ENCODE measurements around the gene ANO8. TPM values are rescaled to one million over a fixed set of nuclear protein-coding genes. Genes with fewer than 3 reads are reported as not detected.

ANO8 gene
- total and polyA plus RNA-seq, 2 of the 13 experiments (the other 11 are each of a cell fraction or from before 2014, with no cell fraction given), result 1.8 to 3.5 TPM

DNA sequence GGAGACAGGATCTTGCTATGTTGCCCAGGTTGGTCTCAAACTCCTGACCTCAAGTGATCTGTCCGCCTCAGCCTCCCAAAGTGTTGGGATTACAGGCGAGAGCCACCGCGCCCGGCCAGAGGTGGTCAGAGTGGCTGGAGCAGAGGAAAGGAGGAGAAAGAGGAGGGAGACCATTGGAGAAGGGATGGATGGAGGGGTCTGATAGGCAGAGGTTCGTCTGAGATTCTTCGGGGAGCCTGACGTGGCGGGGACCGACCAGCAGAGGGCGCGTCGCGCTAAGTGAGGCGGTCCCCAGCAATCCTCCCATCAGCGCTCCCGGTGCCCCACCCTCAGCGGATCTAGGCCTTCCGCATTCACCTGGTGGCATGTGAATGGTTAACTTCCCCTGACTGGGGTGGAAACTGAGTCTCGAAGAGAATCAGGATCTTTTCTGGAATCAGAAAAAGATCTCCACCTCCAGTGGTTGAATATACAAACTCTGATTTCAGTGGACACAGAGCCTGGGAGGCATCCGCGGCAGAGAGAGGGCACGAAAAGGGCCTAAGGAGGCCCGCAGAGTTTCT is 11.5 kb upstream of the ANO8 start (continued):
- TF ChIP-seq, protein P1, sequence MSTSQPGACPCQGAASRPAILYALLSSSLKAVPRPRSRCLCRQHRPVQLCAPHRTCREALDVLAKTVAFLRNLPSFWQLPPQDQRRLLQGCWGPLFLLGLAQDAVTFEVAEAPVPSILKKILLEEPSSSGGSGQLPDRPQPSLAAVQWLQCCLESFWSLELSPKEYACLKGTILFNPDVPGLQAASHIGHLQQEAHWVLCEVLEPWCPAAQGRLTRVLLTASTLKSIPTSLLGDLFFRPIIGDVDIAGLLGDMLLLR (CRISPR knock-in tag; IDR thresholded peaks at IDR 0.05), result no peak
- TF ChIP-seq, protein P2, sequence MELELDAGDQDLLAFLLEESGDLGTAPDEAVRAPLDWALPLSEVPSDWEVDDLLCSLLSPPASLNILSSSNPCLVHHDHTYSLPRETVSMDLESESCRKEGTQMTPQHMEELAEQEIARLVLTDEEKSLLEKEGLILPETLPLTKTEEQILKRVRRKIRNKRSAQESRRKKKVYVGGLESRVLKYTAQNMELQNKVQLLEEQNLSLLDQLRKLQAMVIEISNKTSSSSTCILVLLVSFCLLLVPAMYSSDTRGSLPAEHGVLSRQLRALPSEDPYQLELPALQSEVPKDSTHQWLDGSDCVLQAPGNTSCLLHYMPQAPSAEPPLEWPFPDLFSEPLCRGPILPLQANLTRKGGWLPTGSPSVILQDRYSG (CRISPR knock-in tag; IDR thresholded peaks at IDR 0.05), result no peak
- TF ChIP-seq FIP1L1 (IDR thresholded peaks at IDR 0.05; ENCODE audit: borderline replicate concordance, insufficient read depth, low read depth, low read length), result no peak
- TF ChIP-seq RFX3 (CRISPR knock-in tag; IDR thresholded peaks at IDR 0.05), result no peak
- TF ChIP-seq ESRRA (CRISPR knock-in tag; IDR thresholded peaks at IDR 0.05; ENCODE audit: low read depth), result no peak
- TF ChIP-seq, protein P3, sequence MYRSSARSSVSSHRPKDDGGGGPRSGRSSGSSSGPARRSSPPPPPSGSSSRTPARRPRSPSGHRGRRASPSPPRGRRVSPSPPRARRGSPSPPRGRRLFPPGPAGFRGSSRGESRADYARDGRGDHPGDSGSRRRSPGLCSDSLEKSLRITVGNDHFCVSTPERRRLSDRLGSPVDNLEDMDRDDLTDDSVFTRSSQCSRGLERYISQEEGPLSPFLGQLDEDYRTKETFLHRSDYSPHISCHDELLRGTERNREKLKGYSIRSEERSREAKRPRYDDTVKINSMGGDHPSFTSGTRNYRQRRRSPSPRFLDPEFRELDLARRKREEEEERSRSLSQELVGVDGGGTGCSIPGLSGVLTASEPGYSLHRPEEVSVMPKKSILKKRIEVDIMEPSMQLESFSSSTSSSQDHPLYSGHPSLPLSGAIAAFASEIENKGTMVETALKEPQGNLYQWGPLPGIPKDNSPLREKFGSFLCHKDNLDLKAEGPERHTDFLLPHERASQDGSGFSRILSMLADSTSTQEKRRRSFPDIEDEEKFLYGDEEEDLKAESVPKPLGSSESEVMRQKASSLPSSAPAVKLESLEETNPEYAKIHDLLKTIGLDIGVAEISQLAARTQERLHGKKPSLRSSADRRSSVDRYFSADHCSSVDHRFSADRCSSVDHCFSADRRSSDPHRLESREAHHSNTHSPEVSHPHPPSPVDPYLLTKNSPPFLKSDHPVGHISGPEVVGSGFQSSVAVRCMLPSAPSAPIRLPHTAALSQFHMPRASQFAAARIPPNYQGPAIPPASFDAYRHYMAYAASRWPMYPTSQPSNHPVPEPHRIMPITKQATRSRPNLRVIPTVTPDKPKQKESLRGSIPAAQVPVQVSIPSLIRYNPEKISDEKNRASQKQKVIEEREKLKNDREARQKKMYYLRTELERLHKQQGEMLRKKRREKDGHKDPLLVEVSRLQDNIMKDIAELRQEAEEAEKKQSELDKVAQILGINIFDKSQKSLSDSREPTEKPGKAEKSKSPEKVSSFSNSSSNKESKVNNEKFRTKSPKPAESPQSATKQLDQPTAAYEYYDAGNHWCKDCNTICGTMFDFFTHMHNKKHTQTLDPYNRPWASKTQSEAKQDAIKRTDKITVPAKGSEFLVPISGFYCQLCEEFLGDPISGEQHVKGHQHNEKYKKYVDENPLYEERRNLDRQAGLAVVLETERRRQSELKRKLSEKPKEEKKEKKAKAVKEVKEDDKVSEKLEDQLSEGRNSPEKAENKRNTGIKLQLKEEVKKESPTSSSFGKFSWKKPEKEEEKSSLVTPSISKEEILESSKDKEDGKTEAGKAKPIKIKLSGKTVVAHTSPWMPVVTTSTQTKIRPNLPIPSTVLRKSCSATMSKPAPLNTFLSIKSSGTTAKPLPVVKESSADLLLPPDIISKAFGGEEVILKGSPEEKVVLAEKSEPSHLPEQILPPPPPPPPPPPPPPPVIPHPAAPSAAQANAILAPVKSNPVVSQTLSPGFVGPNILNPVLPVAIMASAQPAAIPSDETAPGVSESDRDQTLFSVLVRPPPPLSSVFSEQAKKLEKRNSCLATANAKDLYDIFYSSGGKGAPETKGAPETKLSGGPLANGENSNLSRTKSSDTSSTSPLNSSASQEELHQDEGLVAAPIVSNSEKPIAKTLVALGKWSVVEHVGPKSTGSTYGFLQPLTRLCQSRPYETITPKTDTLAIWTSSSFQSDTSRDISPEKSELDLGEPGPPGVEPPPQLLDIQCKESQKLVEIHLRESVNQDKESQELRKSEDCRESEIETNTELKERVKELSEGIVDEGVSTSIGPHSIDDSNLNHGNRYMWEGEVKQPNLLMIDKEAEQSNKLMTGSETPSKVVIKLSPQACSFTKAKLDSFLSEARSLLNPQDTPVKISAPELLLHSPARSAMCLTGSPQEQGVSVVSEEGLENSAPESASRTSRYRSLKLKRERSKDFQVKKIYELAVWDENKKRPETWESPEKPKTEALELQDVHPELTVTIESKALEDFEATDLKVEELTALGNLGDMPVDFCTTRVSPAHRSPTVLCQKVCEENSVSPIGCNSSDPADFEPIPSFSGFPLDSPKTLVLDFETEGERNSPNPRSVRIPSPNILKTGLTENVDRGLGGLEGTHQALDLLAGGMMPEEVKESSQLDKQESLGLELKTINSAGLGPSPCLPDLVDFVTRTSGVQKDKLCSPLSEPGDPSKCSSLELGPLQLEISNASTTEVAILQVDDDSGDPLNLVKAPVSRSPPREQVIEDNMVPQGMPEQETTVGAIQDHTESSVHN (CRISPR knock-in tag; IDR thresholded peaks at IDR 0.05), result no peak
- TF ChIP-seq, protein P4, sequence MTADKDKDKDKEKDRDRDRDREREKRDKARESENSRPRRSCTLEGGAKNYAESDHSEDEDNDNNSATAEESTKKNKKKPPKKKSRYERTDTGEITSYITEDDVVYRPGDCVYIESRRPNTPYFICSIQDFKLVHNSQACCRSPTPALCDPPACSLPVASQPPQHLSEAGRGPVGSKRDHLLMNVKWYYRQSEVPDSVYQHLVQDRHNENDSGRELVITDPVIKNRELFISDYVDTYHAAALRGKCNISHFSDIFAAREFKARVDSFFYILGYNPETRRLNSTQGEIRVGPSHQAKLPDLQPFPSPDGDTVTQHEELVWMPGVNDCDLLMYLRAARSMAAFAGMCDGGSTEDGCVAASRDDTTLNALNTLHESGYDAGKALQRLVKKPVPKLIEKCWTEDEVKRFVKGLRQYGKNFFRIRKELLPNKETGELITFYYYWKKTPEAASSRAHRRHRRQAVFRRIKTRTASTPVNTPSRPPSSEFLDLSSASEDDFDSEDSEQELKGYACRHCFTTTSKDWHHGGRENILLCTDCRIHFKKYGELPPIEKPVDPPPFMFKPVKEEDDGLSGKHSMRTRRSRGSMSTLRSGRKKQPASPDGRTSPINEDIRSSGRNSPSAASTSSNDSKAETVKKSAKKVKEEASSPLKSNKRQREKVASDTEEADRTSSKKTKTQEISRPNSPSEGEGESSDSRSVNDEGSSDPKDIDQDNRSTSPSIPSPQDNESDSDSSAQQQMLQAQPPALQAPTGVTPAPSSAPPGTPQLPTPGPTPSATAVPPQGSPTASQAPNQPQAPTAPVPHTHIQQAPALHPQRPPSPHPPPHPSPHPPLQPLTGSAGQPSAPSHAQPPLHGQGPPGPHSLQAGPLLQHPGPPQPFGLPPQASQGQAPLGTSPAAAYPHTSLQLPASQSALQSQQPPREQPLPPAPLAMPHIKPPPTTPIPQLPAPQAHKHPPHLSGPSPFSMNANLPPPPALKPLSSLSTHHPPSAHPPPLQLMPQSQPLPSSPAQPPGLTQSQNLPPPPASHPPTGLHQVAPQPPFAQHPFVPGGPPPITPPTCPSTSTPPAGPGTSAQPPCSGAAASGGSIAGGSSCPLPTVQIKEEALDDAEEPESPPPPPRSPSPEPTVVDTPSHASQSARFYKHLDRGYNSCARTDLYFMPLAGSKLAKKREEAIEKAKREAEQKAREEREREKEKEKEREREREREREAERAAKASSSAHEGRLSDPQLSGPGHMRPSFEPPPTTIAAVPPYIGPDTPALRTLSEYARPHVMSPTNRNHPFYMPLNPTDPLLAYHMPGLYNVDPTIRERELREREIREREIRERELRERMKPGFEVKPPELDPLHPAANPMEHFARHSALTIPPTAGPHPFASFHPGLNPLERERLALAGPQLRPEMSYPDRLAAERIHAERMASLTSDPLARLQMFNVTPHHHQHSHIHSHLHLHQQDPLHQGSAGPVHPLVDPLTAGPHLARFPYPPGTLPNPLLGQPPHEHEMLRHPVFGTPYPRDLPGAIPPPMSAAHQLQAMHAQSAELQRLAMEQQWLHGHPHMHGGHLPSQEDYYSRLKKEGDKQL (CRISPR knock-in tag; IDR thresholded peaks at IDR 0.05; ENCODE audit: low read depth), result no peak
- no peak for TF ChIP-seq REL (CRISPR knock-in tag; conservative IDR thresholded peaks at IDR 0.05)
- TF ChIP-seq, protein P5, sequence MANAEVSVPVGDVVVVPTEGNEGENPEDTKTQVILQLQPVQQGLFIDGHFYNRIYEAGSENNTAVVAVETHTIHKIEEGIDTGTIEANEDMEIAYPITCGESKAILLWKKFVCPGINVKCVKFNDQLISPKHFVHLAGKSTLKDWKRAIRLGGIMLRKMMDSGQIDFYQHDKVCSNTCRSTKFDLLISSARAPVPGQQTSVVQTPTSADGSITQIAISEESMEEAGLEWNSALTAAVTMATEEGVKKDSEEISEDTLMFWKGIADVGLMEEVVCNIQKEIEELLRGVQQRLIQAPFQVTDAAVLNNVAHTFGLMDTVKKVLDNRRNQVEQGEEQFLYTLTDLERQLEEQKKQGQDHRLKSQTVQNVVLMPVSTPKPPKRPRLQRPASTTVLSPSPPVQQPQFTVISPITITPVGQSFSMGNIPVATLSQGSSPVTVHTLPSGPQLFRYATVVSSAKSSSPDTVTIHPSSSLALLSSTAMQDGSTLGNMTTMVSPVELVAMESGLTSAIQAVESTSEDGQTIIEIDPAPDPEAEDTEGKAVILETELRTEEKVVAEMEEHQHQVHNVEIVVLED (CRISPR knock-in tag; IDR thresholded peaks at IDR 0.05; ENCODE audit: borderline replicate concordance), result no peak
- TF ChIP-seq HNRNPUL1 (IDR thresholded peaks at IDR 0.05; ENCODE audit: low read depth, low read length), result no peak
